ENCODE results near the gene GCNT4.
"Not testable (repeated sequence)": the region's sequence is repeated elsewhere in the genome, so short reads cannot be mapped to it uniquely, and the experiment has no call there.

- TF ChIP-seq POLR2A (IDR thresholded peaks at IDR 0.05), result not testable (repeated sequence)
- TF ChIP-seq, protein P1, sequence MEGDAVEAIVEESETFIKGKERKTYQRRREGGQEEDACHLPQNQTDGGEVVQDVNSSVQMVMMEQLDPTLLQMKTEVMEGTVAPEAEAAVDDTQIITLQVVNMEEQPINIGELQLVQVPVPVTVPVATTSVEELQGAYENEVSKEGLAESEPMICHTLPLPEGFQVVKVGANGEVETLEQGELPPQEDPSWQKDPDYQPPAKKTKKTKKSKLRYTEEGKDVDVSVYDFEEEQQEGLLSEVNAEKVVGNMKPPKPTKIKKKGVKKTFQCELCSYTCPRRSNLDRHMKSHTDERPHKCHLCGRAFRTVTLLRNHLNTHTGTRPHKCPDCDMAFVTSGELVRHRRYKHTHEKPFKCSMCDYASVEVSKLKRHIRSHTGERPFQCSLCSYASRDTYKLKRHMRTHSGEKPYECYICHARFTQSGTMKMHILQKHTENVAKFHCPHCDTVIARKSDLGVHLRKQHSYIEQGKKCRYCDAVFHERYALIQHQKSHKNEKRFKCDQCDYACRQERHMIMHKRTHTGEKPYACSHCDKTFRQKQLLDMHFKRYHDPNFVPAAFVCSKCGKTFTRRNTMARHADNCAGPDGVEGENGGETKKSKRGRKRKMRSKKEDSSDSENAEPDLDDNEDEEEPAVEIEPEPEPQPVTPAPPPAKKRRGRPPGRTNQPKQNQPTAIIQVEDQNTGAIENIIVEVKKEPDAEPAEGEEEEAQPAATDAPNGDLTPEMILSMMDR (IDR thresholded peaks at IDR 0.05), result not testable (repeated sequence)
Observed at GRCh38 chr5:75095956-75096355, 43.6 kb upstream of the GCNT4 start.

Measured in Peyer's patch (tissue), 4 donors.